Tibial artery (tissue), 4 donors: ENCODE data around the gene AREG.

Experiments
- DNase-seq, 2 donors: peaks; one replicate each; pipeline ENCODE4 v3.0.0-alpha.2; 2019
- H3K27ac ChIP-seq, 2 donors: fragments of 200-600 bp; sonication (generic) in 1 of 2; 1 replicate in 1 of 2; 2 replicates in 1 of 2; pipeline ENCODE4 v1.5.1; 2018 to 2019; ENCODE audit warnings: mild to moderate bottlenecking in 1 of 2
- H3K27me3 ChIP-seq, 2 donors: fragments of 200-600 bp; sonication (generic) in 1 of 2; one replicate each; pipeline versions ENCODE4 v1.5.1 to v1.6.0; 2016 to 2019
- H3K36me3 ChIP-seq, 3 donors: fragments of 200-600 bp; sonication (generic) in 2 of 3; one replicate each; pipeline ENCODE4 v1.5.1; 2016 to 2019; ENCODE audit warnings: mild to moderate bottlenecking in 2 of 3
- H3K4me1 ChIP-seq, 4 donors: fragments of 200-600 bp; sonication (generic) in 2 of 4; 1 replicate in 3 of 4; 2 replicates in 1 of 4; pipeline ENCODE4 v1.5.1; 2016 to 2019
- H3K4me3 ChIP-seq, 2 donors: fragments of 200-600 bp; sonication (generic) in 1 of 2; 1 replicate in 1 of 2; 2 replicates in 1 of 2; pipeline ENCODE4 v1.5.1; 2018 to 2019; ENCODE audit warnings: mild to moderate bottlenecking in 2 of 2
- H3K9me3 ChIP-seq, 3 donors: fragments of 200-600 bp; sonication (generic) in 1 of 3; one replicate each; pipeline ENCODE4 v1.5.1; 2016 to 2019
- CTCF ChIP-seq, 2 experiments: fragments of 200-600 bp in 1 of 2; fragments of 450-650 bp in 1 of 2; IDR thresholded peaks; one replicate each; pipeline ENCODE4 v1.5.1; 2017 to 2019; ENCODE audit warnings: antibody characterized with exemption in 2 of 2, mild to moderate bottlenecking in 1 of 2, moderate library complexity in 1 of 2
- intact Hi-C: fragments of 100-400 bp; cut with DNase I; formaldehyde crosslinking; loops from one replicate; pipeline ENCODE4 v1.15.0; 2023; ENCODE audit warnings: low total_unique reads

AREG gene

GRCh38 chr4:74402692-74403456 is 42.1 kb upstream of the AREG start:
- Histone ChIP-seq H3K9me3 (no peaks in the 10 kb centered on the region), H3K27me3 (no peaks in the 10 kb centered on the region), H3K36me3 (no peaks in the 10 kb centered on the region), H3K4me3 (no peak overlapping the region), H3K4me1 (no peaks in the 10 kb centered on the region), H3K27ac (no peak overlapping the region)
- no peak for TF ChIP-seq CTCF (IDR thresholded peaks at IDR 0.05)
- intact Hi-C loops: no loop called here
- no peak for DNase-seq

- Histone ChIP-seq H3K9me3 (no peaks in the 10 kb centered on the region), H3K27me3 (no peaks in the 10 kb centered on the region), H3K4me3 (no peak overlapping the region), H3K27ac (no peak overlapping the region), H3K4me1 (no peaks in the 10 kb centered on the region), H3K36me3 (no peaks in the 10 kb centered on the region)
- no peak for DNase-seq
- intact Hi-C loops: no loop called here
- TF ChIP-seq CTCF (IDR thresholded peaks at IDR 0.05): no peak
Observed at GRCh38 chr4:74407891-74408290, 37.0 kb upstream of the AREG start.

GRCh38 chr4:74408639-74409038 is 36.3 kb upstream of the AREG start:
- H3K4me3 ChIP-seq: no peak overlapping the region
- no peaks in the 10 kb centered on the region for H3K36me3 ChIP-seq
- no peak for TF ChIP-seq CTCF (IDR thresholded peaks at IDR 0.05)
- H3K27ac ChIP-seq: no peak overlapping the region
- no peaks in the 10 kb centered on the region for H3K4me1 ChIP-seq
- intact Hi-C loops: no loop called here
- DNase-seq: no peak
- no peaks in the 10 kb centered on the region for H3K9me3 ChIP-seq
- no peaks in the 10 kb centered on the region for H3K27me3 ChIP-seq

GRCh38 chr4:74410272-74410671 is 34.7 kb upstream of the AREG start:
- Histone ChIP-seq H3K36me3 (no peaks in the 10 kb centered on the region), H3K4me1 (no peaks in the 10 kb centered on the region), H3K4me3 (no peak overlapping the region), H3K27ac (no peak overlapping the region), H3K9me3 (no peaks in the 10 kb centered on the region), H3K27me3 (no peaks in the 10 kb centered on the region)
- no peak for TF ChIP-seq CTCF (IDR thresholded peaks at IDR 0.05)
- DNase-seq: no peak
- intact Hi-C loops: no loop called here

DNA sequence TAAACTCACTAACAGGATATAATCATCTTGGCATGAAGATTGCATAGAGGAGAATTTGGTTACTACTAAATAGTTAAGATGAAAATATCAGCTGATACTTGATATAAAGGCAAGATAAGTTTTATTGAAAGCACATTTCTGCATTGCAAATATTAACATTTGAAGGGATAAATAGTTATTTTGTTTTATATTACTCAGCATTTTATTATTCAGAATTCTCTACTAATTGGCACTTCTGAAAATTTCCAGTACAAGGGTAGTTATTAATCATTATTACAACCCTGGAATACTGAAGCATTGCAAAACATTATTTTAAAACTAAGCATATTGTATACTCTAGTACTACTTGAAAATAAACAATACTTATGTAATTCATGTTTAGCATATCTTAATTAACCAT is 32.7 kb upstream of the AREG start:
- Histone ChIP-seq H3K9me3 (no peaks in the 10 kb centered on the region), H3K4me3 (no peak overlapping the region), H3K27me3 (no peaks in the 10 kb centered on the region), H3K36me3 (no peaks in the 10 kb centered on the region), H3K4me1 (no peaks in the 10 kb centered on the region), H3K27ac (no peak overlapping the region)
- no peak for DNase-seq
- intact Hi-C loops: no loop called here
- TF ChIP-seq CTCF (IDR thresholded peaks at IDR 0.05): no peak

DNA sequence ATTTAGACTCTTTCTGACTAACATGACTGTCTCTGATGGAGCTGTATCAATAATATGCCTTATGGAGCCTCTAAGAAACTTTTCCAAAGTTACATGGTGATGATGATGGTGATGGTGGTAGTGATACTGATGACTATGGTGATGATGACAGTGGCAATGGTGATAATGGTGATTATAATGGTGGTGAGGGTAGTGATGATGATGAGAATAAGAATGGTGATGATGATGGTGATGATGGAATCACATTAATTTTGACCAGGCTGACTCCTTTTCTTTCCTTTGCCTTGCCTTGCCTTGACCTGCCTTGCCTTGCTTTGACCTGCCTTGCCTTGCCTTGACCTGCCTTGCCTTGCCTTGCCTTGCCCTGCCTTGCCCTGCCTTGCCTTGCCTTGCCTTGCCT is 31.7 kb upstream of the AREG start:
- no peak for DNase-seq
- Histone ChIP-seq H3K36me3 (no peaks in the 10 kb centered on the region), H3K27ac (no peak overlapping the region), H3K4me3 (no peak overlapping the region), H3K27me3 (no peaks in the 10 kb centered on the region), H3K9me3 (no peaks in the 10 kb centered on the region), H3K4me1 (no peaks in the 10 kb centered on the region)
- TF ChIP-seq CTCF (IDR thresholded peaks at IDR 0.05): no peak
- intact Hi-C loops: no loop called here
